ENCODE results near the gene PCDH9. TPM values are rescaled to one million over a fixed set of nuclear protein-coding genes. Genes with fewer than 3 reads are reported as not detected.

The PCDH9 gene
- total RNA-seq, 1 experiment from 2014 or later, result 5.8 TPM

DNA sequence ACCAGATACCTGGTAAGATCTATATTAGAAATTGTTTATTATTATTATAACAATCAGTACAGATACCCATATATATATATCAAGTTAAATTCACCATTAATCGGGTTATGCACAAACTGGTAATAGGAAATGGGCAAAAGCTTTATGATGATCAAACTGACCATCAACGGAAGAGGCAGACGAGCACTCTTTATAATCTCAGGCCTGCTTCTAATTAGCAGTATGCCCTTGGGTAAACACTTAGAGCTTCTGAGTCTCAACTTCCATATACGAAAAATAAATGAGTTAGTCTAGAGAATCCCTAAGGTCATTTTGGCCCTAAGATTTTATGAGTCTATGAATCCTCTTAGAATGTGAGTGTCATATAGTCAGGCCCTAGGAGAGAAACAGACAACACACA lies 710.9 kb downstream of the PCDH9 start:
- no peak for DNase-seq (ENCODE audit: low spot score)
- CTCF ChIA-PET, result no interaction called here
- Histone ChIP-seq H3K9me3 (ENCODE audit: low read depth, low read length, poor library complexity, severe bottlenecking) (no peaks in the 10 kb centered on the region), H3K27ac (ENCODE audit: low read depth, low read length, poor library complexity, severe bottlenecking) (no peak overlapping the region), H3K4me1 (ENCODE audit: insufficient read depth, low read length, poor library complexity, severe bottlenecking) (no peaks in the 10 kb centered on the region), H3K36me3 (ENCODE audit: insufficient read depth, low read length, poor library complexity, severe bottlenecking) (no peaks in the 10 kb centered on the region), H3K27me3 (replicated peaks; ENCODE audit: insufficient read depth, low read depth, low read length, poor library complexity) (peaks cover 3% of the 10 kb centered on the region), H3K4me3 (ENCODE audit: low read depth, low read length, poor library complexity, severe bottlenecking) (no peak overlapping the region)
- BruUV-seq (replicated peaks), result no TSS peak
- POLR2A ChIA-PET (ENCODE audit: low non-redundant PET), result no interaction called here
- TF ChIP-seq EZH2 (IDR thresholded peaks at IDR 0.05; ENCODE audit: borderline replicate concordance, low read depth, low read length, poor library complexity, severe bottlenecking), result no peak
- TF ChIP-seq, protein P1, sequence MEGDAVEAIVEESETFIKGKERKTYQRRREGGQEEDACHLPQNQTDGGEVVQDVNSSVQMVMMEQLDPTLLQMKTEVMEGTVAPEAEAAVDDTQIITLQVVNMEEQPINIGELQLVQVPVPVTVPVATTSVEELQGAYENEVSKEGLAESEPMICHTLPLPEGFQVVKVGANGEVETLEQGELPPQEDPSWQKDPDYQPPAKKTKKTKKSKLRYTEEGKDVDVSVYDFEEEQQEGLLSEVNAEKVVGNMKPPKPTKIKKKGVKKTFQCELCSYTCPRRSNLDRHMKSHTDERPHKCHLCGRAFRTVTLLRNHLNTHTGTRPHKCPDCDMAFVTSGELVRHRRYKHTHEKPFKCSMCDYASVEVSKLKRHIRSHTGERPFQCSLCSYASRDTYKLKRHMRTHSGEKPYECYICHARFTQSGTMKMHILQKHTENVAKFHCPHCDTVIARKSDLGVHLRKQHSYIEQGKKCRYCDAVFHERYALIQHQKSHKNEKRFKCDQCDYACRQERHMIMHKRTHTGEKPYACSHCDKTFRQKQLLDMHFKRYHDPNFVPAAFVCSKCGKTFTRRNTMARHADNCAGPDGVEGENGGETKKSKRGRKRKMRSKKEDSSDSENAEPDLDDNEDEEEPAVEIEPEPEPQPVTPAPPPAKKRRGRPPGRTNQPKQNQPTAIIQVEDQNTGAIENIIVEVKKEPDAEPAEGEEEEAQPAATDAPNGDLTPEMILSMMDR (conservative IDR thresholded peaks at IDR 0.05; ENCODE audit: low read depth, low read length), result no peak
- intact Hi-C loops (cut with micrococcal nuclease; ENCODE audit: unreplicated experiment), result no loop called here

- Histone ChIP-seq H3K27me3 (replicated peaks; ENCODE audit: insufficient read depth, low read depth, low read length, poor library complexity) (no peaks in the 10 kb centered on the region), H3K4me1 (ENCODE audit: insufficient read depth, low read length, poor library complexity, severe bottlenecking) (no peaks in the 10 kb centered on the region), H3K9me3 (ENCODE audit: low read depth, low read length, poor library complexity, severe bottlenecking) (no peaks in the 10 kb centered on the region), H3K27ac (ENCODE audit: low read depth, low read length, poor library complexity, severe bottlenecking) (no peak overlapping the region), H3K36me3 (ENCODE audit: insufficient read depth, low read length, poor library complexity, severe bottlenecking) (no peaks in the 10 kb centered on the region), H3K4me3 (ENCODE audit: low read depth, low read length, poor library complexity, severe bottlenecking) (no peak overlapping the region)
- no peak for DNase-seq (ENCODE audit: low spot score)
- TF ChIP-seq, protein P1 (conservative IDR thresholded peaks at IDR 0.05; ENCODE audit: low read depth, low read length), result no peak
- no peak for TF ChIP-seq EZH2 (IDR thresholded peaks at IDR 0.05; ENCODE audit: borderline replicate concordance, low read depth, low read length, poor library complexity, severe bottlenecking)
- intact Hi-C loops (cut with micrococcal nuclease; ENCODE audit: unreplicated experiment), result no loop called here
- CTCF ChIA-PET, result no interaction called here
- POLR2A ChIA-PET (ENCODE audit: low non-redundant PET), result no interaction called here
- no TSS peak for BruUV-seq (replicated peaks)
These were observed 712.1 kb downstream of the PCDH9 start for GRCh38 chr13:66518068-66518467.

GRCh38 chr13:66513728-66514127 lies 716.4 kb downstream of the PCDH9 start:
- Histone ChIP-seq H3K36me3 (ENCODE audit: insufficient read depth, low read length, poor library complexity, severe bottlenecking) (no peaks in the 10 kb centered on the region), H3K4me1 (ENCODE audit: insufficient read depth, low read length, poor library complexity, severe bottlenecking) (no peaks in the 10 kb centered on the region), H3K4me3 (ENCODE audit: low read depth, low read length, poor library complexity, severe bottlenecking) (no peak overlapping the region), H3K9me3 (ENCODE audit: low read depth, low read length, poor library complexity, severe bottlenecking) (no peaks in the 10 kb centered on the region), H3K27me3 (replicated peaks; ENCODE audit: insufficient read depth, low read depth, low read length, poor library complexity) (no peaks in the 10 kb centered on the region), H3K27ac (ENCODE audit: low read depth, low read length, poor library complexity, severe bottlenecking) (no peak overlapping the region)
- TF ChIP-seq EZH2 (IDR thresholded peaks at IDR 0.05; ENCODE audit: borderline replicate concordance, low read depth, low read length, poor library complexity, severe bottlenecking), result no peak
- TF ChIP-seq, protein P1 (conservative IDR thresholded peaks at IDR 0.05; ENCODE audit: low read depth, low read length), result no peak
- CTCF ChIA-PET, result no interaction called here
- DNase-seq (ENCODE audit: low spot score), result peak; percentile 31
- no TSS peak for BruUV-seq (replicated peaks)
- intact Hi-C loops (cut with micrococcal nuclease; ENCODE audit: unreplicated experiment), result no loop called here
- POLR2A ChIA-PET (ENCODE audit: low non-redundant PET), result no interaction called here

All from A673 (cell line).